HG03060 (cell line): ENCODE results near the gene COX8A.
"Not testable (repeated sequence)": the region's sequence is repeated elsewhere in the genome, so short reads cannot be mapped to it uniquely, and the experiment has no call there.

Source experiments
- ATAC-seq: cut with Tn5 transposase; IDR thresholded peaks from one replicate; pipeline ENCODE4 v1.9.1; 2021; ENCODE audit warnings: low read depth, moderate number of reproducible peaks; ENCODE audit not compliant: unreplicated experiment

COX8A gene

GRCh38 chr11:63974259-63975143 is at the start of gene COX8A:
Gene COX8A (plus strand): TSS chr11:63974620. CDS start chr11:63974681, 61 bp downstream.
- peak; percentile 99 for ATAC-seq

- ATAC-seq: no peak
These were observed 44.8 kb upstream of the COX8A start for GRCh38 chr11:63929616-63930015.

- no peak for ATAC-seq
These were observed 43.4 kb upstream of the COX8A start for GRCh38 chr11:63931045-63931444.

GRCh38 chr11:63931876-63932275 is 42.5 kb upstream of the COX8A start:
- ATAC-seq: no peak

- ATAC-seq: no peak
These were observed 41.0 kb upstream of the COX8A start for GRCh38 chr11:63933459-63933858.

GRCh38 chr11:63937713-63938478 is 36.5 kb upstream of the COX8A start:
- ATAC-seq: no peak

GRCh38 chr11:63938479-63939396 is 35.7 kb upstream of the COX8A start, which contains the start of gene NAA40:
Gene NAA40 (plus strand): TSS chr11:63939002. CDS start chr11:63939097, 95 bp downstream.
- peak; percentile 86 for ATAC-seq

GRCh38 chr11:63939397-63939891 is 35.0 kb upstream of the COX8A start:
- no peak for ATAC-seq

GRCh38 chr11:63940786-63941185 is 33.6 kb upstream of the COX8A start:
- no peak for ATAC-seq

GRCh38 chr11:63941901-63942300 is 32.5 kb upstream of the COX8A start:
- no peak for ATAC-seq

- no peak for ATAC-seq
These were observed 31.6 kb upstream of the COX8A start for GRCh38 chr11:63942803-63943202.

- ATAC-seq: no peak
These were observed 29.4 kb upstream of the COX8A start for GRCh38 chr11:63944987-63945386.

- ATAC-seq: no peak
These were observed 28.8 kb upstream of the COX8A start for GRCh38 chr11:63945477-63946163.

- no peak for ATAC-seq
These were observed 22.5 kb upstream of the COX8A start for GRCh38 chr11:63951779-63952536.

- ATAC-seq: no peak
These were observed 21.9 kb upstream of the COX8A start for GRCh38 chr11:63952570-63952969.

- no peak for ATAC-seq
These were observed 16.4 kb upstream of the COX8A start for GRCh38 chr11:63958008-63958407.

GRCh38 chr11:63961608-63962412 is 12.6 kb upstream of the COX8A start:
- no peak for ATAC-seq

- not testable (repeated sequence) for ATAC-seq
These were observed 10.5 kb upstream of the COX8A start for GRCh38 chr11:63963895-63964294.
